Breast epithelium (tissue), 3 donors: Measurements from ENCODE around the gene DPEP3.

ENCODE experiments used
- POLR2A ChIP-seq: fragments of 450-650 bp; IDR thresholded peaks from one replicate; pipeline ENCODE4 v1.6.1; 2016; ENCODE audit warnings: antibody characterized with exemption, mild to moderate bottlenecking, moderate library complexity
- POLR2AphosphoS5 ChIP-seq, 3 donors: sonication (generic); formaldehyde crosslinking; IDR thresholded peaks; one replicate each; pipeline ENCODE4 v1.6.1; 2017; ENCODE audit warnings: antibody characterized with exemption in 3 of 3
- TF ChIP-seq, protein P1 (sequence below), 3 donors: fragments of 450-650 bp; IDR thresholded peaks; one replicate each; pipeline ENCODE4 v1.5.1; 2016 to 2017; ENCODE audit warnings: antibody characterized with exemption in 3 of 3, mild to moderate bottlenecking in 3 of 3, moderate library complexity in 3 of 3

DNA sequence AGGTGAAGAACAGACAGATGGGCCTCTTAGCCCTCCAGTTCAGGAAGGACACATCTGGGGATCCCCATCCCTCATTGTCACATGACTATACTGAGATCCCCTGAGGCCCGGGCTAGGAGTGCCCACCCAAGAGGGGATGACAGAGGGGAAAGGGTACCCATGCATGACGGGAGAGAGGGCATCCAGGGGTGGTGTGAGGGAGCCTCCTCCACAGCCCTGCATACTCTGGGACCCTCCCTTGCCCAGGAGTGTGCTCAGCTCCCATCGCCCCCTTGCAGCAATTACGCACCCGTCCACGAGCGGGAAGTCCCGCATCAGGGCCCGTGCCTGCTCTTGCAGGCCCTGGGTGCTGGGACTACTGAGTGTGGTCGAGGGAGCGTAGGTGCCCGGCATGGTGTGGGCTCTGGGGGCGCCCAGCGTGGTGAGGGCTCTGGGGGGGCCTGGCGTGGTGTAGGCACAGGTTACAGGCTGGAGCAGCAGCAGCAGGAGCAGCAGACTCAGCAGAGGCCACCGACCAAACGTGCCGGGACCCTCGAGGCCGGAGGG lies 12.4 kb upstream of the DPEP3 start:
- TF ChIP-seq POLR2A (no peak), POLR2AphosphoS5 (IDR thresholded peaks at IDR 0.05) (no peak)
- TF ChIP-seq, protein P1, sequence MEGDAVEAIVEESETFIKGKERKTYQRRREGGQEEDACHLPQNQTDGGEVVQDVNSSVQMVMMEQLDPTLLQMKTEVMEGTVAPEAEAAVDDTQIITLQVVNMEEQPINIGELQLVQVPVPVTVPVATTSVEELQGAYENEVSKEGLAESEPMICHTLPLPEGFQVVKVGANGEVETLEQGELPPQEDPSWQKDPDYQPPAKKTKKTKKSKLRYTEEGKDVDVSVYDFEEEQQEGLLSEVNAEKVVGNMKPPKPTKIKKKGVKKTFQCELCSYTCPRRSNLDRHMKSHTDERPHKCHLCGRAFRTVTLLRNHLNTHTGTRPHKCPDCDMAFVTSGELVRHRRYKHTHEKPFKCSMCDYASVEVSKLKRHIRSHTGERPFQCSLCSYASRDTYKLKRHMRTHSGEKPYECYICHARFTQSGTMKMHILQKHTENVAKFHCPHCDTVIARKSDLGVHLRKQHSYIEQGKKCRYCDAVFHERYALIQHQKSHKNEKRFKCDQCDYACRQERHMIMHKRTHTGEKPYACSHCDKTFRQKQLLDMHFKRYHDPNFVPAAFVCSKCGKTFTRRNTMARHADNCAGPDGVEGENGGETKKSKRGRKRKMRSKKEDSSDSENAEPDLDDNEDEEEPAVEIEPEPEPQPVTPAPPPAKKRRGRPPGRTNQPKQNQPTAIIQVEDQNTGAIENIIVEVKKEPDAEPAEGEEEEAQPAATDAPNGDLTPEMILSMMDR (IDR thresholded peaks at IDR 0.05) = no peak
